Measurements from ENCODE around the gene USF2. TPM values are rescaled to one million over a fixed set of nuclear protein-coding genes. Genes with fewer than 3 reads are reported as not detected.

Gene USF2
- total RNA-seq, 1 experiment from 2014 or later: 123 TPM

DNA sequence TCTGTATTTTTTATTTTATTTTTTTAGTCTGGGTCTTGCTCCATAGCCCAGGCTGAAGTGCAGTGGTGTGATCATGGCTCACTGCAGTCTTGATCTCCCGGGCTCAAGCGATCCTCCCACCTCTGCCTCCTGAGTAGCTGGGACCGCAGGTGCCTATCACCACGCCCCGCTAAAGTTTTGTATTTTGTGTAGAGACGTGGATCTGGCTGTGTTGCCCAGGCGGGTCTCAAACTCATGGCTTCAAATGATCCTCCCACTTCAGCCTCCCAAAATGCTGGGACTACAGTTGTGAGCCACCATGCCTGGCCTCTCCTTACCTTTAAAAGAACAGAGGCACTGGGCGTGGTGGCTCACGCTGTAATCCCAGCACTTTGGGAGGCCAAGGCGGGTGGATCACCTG, 19.0 kb downstream of the USF2 start:
- H2BK12ac ChIP-seq (ENCODE audit: insufficient read length, low read depth, low read length): no peak overlapping the region
- no peak for DNase-seq
- H3K4me1 ChIP-seq (ENCODE audit: insufficient read depth, low read length): no peaks in the 10 kb centered on the region; the same call in 1 of the 2 replicates
- no peaks in the 10 kb centered on the region for H3K9me3 ChIP-seq (ENCODE audit: control insufficient read depth, low read depth, low read length)
- H4K5ac ChIP-seq (ENCODE audit: insufficient read length, low read depth, low read length): no peak overlapping the region
- no peak overlapping the region for H3T11ph ChIP-seq (ENCODE audit: low read length)
- H3K4ac ChIP-seq (ENCODE audit: low read depth, low read length): no peak overlapping the region
- H4K20me1 ChIP-seq (ENCODE audit: control insufficient read depth, insufficient read depth, insufficient read length): no peaks in the 10 kb centered on the region
- H2BK20ac ChIP-seq (ENCODE audit: low read depth, low read length, poor library complexity, severe bottlenecking): no peak overlapping the region
- Mint-ChIP-seq H3K27ac (no peak overlapping the region), H3K4me1 (peaks cover 18 to 28% of the 10 kb centered on the region in 2 experiments), H3K27me3 (ENCODE audit: low read depth) (peaks cover 16% of the 10 kb centered on the region), H3K4me3 (no peak overlapping the region), H3K36me3 (ENCODE audit: insufficient read depth in 1 of 3, low read depth in 3 of 3) (no peaks in the 10 kb centered on the region), H3K9me3 (no peaks in the 10 kb centered on the region)
- no peak overlapping the region for H4K8ac ChIP-seq (replicated peaks; ENCODE audit: insufficient read length, low read depth, low read length)
- H3K27ac ChIP-seq (ENCODE audit: insufficient read length, low read depth, low read length): no peak overlapping the region
- H3K79me1 ChIP-seq (ENCODE audit: insufficient read depth, low read depth, low read length, poor library complexity, severe bottlenecking): no peaks in the 10 kb centered on the region
- no peaks in the 10 kb centered on the region for H3K27me3 ChIP-seq (ENCODE audit: insufficient read depth, low read length)
- H2AFZ ChIP-seq (ENCODE audit: low read length): no peak overlapping the region
- no peak overlapping the region for H3K4me2 ChIP-seq (ENCODE audit: insufficient read depth, insufficient read length, low read length)
- no peak overlapping the region for H2BK5ac ChIP-seq (ENCODE audit: insufficient read length, low read length)
- H3K23ac ChIP-seq (ENCODE audit: insufficient read length, low read depth, low read length): no peak overlapping the region
- no peak overlapping the region for H2AK5ac ChIP-seq (ENCODE audit: insufficient read length, low read length)
- TF ChIP-seq, protein P1, sequence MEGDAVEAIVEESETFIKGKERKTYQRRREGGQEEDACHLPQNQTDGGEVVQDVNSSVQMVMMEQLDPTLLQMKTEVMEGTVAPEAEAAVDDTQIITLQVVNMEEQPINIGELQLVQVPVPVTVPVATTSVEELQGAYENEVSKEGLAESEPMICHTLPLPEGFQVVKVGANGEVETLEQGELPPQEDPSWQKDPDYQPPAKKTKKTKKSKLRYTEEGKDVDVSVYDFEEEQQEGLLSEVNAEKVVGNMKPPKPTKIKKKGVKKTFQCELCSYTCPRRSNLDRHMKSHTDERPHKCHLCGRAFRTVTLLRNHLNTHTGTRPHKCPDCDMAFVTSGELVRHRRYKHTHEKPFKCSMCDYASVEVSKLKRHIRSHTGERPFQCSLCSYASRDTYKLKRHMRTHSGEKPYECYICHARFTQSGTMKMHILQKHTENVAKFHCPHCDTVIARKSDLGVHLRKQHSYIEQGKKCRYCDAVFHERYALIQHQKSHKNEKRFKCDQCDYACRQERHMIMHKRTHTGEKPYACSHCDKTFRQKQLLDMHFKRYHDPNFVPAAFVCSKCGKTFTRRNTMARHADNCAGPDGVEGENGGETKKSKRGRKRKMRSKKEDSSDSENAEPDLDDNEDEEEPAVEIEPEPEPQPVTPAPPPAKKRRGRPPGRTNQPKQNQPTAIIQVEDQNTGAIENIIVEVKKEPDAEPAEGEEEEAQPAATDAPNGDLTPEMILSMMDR (conservative IDR thresholded peaks at IDR 0.05): no peak
- no peak overlapping the region for H3K9ac ChIP-seq (ENCODE audit: extremely low read depth, insufficient read length, low read length)
- no peak overlapping the region for H2BK120ac ChIP-seq (ENCODE audit: low read depth, low read length, poor library complexity, severe bottlenecking)
- H3K79me2 ChIP-seq (ENCODE audit: insufficient read depth, low read length): no peaks in the 10 kb centered on the region
- peaks cover 6% of the 10 kb centered on the region for H3K23me2 ChIP-seq (ENCODE audit: insufficient read length, low read depth, low read length, poor library complexity, severe bottlenecking)
- no peak overlapping the region for H3K56ac ChIP-seq (ENCODE audit: insufficient read length, low read depth, low read length)
- no CpG with 5 or more reads among the region's 10 CpGs for WGBS (ENCODE audit: extremely low coverage, insufficient read length, low lambda C conversion rate)
- H2BK15ac ChIP-seq (ENCODE audit: low read depth, low read length): no peak overlapping the region
- H3K14ac ChIP-seq (ENCODE audit: insufficient read depth, low read length): no peak overlapping the region
- no peak overlapping the region for H4K91ac ChIP-seq (ENCODE audit: insufficient read length, low read depth, low read length)
- no peak overlapping the region for H3K18ac ChIP-seq (ENCODE audit: insufficient read length, low read depth, low read length)
